Fibroblast of skin of left quadriceps (primary cell): ENCODE data around the gene G6PC1.
A peak's percentile ranks its signal among the peaks of the same experiment; 100 is the strongest.
"Not testable (repeated sequence)": the region's sequence is repeated elsewhere in the genome, so short reads cannot be mapped to it uniquely, and the experiment has no call there.

Source experiments
- DNase-seq, 2 experiments: peaks; one replicate each; pipeline ENCODE4 v3.0.0-alpha.2; 2013; ENCODE audit warnings: low read depth in 2 of 2

G6PC1 gene

DNA sequence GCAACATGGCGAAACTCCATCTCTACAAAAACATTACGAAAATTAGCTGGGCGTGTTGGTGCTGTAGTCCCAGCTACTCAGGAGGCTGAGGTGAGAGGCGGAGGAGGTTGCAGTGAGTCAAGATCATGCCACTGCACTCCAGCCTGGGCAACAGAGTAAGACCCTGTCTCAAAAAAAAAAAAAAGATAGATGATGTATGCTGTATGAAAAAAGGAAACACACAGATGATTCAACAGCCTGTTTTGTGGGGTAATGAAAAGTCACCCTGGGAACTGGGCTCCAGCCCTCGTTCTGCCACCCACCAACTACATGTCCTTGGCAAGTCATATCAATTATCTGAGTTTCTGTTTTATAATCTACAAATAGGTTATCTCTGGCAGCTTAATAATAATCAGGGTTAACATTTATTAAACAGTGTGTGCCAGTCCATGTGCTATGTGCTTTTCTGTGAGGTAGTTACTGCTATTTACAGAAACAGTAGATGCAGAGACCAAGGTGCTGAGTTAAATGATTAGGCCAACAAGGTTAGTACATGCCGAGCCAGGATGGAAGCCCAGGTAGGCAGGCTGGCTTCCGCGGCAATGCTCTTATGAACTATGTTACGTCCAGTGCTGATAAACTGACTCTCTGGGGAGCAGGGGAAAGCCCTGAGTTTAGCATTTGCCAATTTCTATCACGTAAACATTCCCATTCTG lies 1.1 kb downstream of the G6PC1 start:
- no peak for DNase-seq

DNA sequence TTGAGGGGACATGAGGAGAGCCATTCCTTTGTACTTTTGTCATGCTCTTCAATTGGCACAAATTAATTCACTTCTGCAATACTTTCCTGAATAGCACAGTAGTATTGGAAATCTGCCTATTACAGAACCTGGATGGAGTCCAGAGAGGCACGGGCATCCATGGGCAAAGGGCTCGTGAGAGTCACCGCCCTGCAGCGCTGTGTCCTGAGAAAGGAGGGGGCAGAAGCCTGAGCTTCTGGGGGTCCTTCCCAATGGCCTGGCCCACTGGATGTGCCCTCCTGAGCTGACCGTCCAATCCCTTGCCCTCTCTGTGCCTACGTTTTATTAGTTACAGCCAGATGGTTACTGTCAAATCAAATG lies 3.5 kb downstream of the G6PC1 start:
- no peak for DNase-seq

DNA sequence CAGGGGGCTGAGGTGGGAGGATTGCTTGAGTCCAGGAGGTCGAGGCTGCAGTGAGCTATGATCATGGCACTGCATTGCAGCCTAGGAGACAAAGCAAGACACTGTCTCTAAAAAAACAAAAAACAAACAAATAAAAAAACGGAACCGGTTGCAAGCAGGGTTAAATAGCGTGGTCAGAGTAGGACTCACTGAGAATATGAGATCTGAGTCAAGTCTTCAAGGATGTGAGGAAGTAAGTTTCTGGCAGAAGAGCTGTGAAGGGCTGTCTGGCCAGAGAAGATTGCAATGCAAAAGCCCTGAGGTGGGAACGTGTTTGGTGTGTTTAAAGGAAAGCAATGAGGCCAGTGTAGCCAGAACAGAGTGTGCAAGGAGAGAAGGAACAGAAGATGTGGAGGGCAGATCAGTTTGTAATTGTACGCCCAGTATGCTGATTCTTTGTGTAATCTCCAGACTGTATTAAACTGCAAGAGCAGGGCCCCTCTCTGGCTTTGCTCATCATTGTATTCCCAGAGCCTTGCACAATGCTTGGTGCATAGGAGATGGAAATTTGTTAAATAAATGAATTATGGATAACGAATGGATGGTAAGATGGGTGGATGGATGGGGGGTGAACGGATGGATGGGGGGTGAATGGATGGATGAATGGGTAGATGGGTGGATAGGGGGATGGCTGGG lies 6.3 kb downstream of the G6PC1 start:
- DNase-seq, result no peak

DNA sequence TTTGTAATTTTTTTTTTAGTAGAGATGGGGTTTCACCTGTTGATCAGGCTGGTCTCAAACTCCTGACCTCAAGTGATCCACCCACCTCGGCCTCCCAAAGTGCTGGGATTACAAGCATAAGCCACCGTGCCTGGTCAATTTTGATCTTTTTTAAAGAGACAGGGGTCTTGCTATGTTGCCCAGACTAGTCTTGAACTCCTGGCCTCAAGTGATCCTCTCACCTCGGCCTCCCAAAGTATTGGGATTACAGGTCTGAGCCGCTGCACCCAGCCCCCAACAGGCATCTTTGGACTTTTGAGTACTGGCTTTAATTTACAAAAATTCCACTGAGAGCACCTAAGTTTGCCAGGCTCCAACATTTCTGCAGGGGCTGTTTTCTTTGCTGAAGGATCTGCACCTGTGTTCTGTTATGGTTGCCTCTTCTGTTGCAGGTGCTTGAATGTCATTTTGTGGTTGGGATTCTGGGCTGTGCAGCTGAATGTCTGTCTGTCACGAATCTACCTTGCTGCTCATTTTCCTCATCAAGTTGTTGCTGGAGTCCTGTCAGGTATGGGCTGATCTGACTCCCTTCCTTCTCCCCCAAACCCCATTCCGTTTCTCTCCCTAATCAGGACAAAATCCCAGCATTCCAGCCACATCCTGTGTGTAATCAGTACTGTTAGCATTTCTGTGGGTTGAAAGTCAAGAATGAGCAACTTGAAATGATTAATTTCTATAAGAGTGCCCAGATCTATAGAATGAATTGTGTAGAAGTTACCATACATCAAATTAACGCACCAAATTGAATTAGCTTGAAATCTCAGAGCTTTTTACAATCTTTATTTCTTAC lies 8.5 kb downstream of the G6PC1 start:
- DNase-seq, result peak; percentile 7 to 8

DNA sequence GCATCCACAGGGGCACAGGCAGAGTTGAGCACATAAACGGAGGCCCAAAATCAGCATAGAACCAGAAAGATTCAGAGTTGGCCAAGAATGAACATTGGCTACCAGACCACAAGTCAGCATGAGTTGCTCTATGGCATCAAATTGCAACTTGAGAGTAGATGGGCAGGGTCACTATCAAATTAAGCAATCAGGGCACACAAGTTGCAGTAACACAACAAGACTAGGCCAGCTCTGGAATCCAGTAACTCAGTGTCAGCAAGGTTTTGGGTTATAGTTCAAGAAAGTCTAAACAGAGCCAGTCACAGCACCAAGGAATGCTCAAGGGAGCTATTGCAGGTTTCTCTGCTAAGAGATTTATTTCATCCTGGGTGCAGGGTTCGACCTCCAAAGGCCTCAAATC lies 12.9 kb downstream of the G6PC1 start:
- DNase-seq, result no peak

DNA sequence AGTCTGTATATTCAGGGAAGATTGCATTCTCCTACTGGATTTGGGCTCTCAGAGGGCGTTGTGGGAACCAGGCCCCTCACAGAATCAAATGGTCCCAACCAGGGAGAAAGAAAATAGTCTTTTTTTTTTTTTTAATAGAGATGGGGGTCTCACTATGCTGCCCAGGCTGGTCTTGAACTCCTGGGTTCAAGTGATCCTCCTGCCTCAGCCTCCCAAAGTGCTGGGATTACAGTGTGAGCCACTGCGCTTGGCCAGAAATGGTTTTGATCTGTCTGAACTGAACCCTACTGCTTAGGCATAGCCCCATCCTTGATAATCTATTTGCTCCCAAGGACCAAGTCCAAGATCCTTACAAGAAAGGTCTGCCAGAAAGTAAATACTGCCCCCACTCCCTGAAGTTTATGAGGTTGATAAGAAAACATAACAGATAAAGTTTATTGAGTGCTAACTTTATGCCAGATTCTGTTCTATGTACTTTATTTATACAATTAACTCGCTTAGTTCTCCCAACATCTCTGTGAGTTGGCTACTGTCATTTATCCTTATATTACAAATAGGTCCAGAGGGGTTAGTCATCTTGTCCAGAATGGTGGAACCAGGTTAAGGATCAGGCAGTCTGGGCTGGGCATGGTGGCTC lies 13.5 kb downstream of the G6PC1 start:
- no peak for DNase-seq

DNA sequence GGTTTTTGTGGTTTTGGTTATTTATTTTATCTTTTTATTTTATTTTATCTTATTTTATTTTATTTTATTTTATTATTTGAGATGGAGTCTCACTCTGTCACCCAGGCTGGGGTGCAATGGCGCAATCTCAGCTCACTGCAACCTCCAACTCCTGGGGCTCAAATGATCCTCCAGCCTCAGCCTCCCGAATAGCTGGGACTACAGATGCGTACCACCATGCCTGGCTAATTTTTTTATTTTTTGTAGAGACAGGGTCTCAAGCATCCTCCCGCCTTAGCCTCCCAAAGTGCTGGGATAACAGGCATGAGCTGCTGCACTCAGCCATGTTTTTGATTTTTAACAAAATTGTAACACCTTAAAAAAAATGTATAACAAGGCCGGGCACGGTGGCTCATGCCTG lies 14.7 kb downstream of the G6PC1 start:
- not testable (repeated sequence) for DNase-seq

DNA sequence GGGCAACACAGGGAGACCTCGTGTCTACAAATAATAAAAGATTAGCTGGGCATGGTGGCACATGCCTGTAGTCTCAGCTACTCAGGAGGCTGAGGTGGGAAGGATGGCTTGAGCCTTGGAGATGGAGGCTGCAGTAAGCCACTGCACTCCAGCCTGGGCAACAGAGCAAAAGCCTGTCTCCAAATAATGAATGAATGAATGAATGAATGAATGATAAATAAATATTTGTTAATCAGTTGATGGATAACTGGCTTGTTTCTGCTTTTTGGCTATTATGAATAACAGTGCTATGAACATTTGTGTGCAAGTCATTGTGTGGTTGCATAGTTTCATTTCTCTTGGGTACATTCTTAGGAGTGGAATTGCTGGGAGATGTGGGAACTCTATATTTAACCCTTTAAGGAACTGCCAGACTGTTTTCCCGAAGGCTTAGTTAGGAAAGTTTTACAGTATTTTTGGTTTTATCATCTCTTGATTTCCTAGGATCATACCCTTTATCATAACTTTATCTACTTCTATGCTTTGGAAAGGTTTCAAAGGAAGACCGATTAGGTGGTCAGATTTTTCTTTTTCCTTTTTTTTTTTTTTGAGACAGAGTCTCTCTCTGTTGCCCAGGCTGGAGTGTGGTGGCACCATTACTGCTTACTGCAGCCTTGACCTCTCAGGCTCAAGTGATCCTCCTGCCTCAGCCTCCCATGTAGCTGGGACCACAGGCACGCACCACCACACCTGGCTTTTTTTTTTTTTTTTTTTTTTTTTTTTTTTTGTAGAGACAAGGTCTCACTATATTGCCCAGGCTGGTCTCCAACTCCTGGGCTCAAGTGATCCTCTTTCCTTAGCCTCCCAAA lies 16.0 kb downstream of the G6PC1 start:
- not testable (repeated sequence) for DNase-seq

DNA sequence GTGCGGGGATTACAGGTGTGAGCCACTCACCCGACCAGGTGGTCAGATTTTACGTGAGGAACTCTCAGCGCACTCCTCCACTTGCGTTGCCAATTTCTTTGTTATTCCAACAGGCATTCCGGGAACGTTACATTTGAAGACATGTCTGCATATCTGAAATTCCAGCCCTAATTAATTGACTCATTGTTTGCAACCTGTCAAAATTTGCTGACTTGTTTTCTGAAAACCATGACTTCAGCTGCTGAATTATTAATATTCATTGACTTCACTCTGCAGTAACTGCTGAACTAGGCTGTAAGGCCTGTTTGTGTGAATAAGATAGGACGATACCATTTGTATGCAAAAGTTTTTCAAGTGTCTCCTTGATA lies 16.6 kb downstream of the G6PC1 start:
- DNase-seq, result no peak

DNA sequence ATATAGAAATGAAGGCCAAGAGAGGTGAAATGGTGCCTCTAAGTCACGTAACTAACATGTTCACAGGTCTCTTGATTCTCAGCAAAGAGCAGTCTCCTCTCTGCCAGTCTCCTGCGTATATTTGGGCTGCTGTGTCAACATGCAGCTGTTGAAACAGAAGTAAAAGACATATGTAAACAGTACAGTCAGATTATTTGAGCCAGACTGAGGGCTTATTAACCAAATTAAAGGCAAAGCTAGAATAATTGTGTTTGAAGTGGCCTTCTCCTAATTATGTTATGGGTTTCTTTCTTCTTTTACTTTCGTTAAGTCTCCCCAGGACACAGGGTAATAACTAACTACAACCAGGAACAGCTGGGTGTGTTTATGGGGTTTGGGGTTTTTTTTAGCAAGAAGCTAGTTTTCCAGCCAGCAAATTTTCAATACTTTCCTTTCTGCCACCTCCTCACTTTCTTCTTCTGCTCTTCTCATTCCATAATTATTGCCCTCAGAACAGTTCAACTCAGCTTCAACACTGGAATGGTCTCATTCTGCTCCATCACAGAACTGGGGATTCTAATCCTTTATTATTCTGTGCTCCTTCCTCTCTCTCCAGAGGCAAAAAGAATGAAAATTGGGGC lies 18.4 kb downstream of the G6PC1 start:
- no peak for DNase-seq

DNA sequence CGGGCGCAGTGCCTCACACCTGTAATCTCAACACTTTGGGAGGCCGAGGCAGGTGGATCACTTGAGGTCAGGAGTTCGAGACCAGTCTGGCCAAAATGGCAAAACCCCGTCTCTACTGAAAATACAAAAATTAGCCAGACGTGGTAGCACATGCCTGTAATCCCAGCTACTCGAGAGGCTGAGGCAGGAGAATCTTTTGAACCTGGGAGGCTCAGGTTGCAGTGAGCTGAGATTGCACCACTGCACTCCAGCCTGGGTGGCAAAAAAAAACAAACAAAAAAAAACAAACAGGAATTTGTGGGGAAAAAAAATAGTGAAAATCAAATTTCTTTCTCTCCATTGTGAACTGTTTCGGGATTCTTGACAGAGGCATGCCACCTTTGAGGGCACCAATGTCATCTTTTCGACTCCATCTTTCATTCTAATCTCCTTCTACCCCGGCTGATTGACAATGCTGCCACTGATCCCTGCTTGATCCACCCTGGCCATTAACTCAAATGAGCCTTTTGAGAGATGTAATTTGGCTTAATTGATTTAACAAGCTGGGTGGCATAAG lies 19.0 kb downstream of the G6PC1 start:
- DNase-seq, result not testable (repeated sequence)

DNA sequence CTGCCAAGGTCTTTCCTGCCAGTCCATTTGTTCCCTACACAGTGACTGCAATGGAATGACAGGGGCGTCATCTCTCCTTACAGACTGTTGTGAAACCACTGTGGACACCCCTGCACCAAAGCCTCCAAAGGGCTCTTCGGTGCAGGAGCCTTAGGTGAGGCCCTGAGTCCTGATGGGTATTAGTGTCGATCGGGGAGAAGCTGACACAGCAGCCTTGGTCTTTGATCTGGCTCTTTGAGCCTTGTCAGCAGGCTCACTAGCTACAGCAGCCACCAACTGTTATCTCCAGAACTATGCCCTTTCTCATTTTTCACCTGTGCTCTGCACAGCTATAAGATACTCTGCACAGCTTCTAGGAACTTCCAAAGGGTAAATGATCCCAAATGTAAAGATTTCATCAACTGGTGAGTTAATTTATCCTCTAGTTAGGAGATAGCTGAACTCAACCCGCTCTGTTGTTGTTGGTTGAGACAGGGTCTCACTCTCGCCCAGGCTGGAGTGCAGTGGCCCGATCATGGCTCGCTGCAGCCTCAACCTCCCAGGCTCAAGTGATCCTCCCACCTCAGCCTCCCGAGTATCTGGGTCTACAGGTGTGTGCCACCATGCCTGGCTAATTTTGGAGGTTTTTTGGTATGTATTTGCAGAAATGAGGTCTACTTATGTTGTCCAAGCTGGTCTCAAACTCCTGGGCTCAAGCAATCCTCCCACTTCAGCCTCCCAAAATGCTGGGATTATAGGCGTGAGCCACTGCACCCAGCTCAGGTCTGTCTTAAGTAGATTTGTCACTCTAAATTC lies 19.7 kb downstream of the G6PC1 start:
- DNase-seq, result no peak

DNA sequence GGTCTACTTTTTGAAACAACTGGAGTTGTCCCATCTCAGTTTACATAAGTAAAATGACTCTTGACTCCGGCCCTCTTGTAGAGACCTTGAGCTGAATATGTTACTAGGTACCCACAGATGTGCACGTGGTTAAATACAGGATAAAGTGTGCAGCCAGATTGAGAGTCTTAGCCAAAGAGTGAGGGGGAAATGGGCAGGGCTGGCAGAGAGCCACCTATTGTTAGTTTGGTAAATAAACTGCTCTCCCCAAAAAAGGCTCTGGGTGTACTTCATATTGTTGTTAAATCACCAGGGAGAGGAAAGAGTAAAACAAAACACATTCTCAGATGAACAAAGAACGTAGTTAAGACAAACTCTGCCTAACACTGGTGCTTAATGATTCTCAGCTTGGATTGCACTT lies 20.3 kb downstream of the G6PC1 start:
- DNase-seq, result no peak

DNA sequence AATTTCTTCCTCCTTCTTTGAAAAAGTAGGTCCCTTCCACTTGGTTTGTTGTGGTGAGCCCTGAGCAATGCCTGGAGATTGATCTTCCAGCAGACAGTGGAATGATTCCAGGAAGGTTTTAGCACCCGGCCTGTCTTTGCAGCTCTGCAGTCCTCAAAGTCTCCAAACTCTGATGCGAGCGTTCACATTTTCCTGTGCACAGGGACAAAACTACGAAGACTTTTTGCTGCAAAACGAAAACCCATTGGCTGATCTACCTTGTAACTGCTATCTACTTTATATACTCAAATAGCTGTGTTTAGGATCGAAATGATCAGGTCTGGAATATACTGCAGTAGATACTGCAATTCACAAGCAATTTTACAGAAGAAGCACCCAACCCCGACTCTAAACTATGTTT lies 21.7 kb downstream of the G6PC1 start:
- no peak for DNase-seq

DNA sequence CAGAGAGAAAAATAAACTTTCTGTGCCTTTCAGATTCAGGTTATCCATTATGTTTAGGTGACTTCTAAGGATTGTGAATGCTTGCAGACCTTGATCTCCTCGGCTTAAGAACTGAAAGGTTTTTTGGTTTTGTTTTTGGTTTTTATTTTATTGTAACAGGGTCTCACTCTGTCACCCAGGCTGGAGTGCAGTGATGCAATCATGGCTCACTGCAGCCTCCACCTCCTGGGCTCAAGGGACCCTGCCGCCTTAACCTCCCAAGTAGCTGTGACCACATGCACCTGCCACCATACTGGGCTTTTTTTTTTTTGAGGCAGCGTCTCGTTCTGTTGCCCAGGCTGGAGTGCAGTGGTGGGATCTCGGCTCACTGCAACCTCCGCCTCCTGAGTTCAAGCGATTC lies 22.9 kb downstream of the G6PC1 start:
- not testable (repeated sequence) for DNase-seq

DNA sequence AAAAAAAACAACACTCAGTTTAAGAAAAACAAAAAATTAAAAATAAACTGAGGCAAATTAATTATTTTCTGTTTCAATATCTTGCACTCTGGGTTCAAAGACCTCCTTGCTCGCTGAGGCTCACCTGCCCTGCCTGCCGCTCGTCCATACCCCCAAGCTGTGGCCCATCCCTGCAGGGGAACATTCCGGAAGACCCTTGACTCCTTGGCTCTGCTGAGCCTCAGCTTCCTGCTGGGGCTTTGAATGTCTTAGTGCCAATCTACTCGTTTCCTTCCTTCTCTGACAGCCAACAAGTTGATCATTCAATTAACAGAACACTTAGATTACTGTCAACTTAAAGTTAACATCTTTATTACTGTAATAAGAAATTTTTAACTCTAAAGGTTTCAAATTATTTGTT lies 24.3 kb downstream of the G6PC1 start:
- no peak for DNase-seq

DNA sequence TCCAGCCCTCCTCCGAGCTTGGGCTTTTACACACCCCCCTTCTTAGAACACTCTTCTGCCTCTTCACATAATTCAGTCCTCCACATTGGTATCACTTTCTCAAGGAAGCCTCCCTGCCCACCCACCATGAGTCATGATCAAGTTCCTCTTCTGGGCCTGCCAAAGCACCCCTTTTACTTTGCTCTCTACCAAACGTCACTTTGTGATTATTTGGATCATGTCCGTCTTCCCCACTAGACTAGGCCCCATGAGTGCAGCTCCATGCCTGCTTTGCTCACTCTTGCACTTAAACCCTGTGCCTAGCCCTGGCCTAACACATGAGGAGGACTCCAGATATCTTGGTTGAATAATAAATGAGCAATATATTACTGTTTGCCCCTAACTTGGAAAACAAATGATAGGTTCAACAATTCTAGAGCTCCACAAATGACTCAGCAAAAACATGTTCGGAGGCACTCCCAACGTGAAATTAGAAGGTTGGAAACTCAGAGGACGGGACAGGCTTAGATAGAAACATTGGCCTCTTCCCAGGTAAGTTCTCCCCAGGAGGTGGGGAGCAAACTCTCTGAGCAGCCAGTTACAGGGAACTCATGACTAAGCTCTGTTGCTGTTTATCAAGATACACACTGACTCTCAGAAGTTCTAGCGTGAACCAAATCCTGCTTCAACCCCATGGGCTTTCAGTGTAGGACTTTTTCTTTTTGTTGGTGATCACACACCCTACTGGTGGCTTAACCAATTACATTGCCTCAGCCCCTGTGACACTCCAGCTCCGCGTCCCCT lies 28.3 kb downstream of the G6PC1 start:
- DNase-seq, result peak; percentile 32 to 41

DNA sequence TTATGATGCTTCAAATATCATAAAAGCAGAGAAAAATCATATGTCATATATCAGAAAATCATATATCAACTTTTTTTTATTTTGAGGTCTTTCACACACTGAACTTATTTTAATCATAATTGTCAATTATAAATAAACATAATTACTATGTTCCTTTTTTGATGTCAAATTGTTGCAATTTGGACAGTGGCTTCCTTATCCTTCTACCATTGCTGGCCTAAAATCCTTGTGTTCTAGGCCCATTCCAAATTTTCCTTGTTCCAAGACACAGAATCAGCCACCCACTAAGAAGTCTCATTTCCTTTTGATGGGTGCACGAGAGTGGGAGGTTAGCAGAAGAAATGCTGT lies 28.9 kb downstream of the G6PC1 start:
- DNase-seq, result no peak
